H1 (cell line): ENCODE data around the gene NUP210L.

ENCODE experiments used
- CHD2 ChIP-seq: IDR thresholded peaks from 2 replicates; pipeline ENCODE4 v1.6.1; 2012; ENCODE audit warnings: low read length, improper control_type of control experiment
- CREB1 ChIP-seq: IDR thresholded peaks from 2 replicates; pipeline ENCODE4 v1.6.1; 2012; ENCODE audit warnings: inconsistent platforms
- CTCF ChIP-seq, 3 experiments: IDR thresholded peaks; 1 replicate in 2 of 3; 2 replicates in 1 of 3; pipeline versions ENCODE4 v1.5.1 to v1.6.1; 2011; ENCODE audit warnings: low read length in 3 of 3, mild to moderate bottlenecking in 3 of 3, inconsistent platforms in 2 of 3, low read depth in 1 of 3, moderate library complexity in 1 of 3; ENCODE audit not compliant: insufficient read depth in 1 of 3; ENCODE audit errors: control extremely low read depth in 1 of 3
- KDM5A ChIP-seq: fragments of 200-600 bp; IDR thresholded peaks from 2 replicates; pipeline ENCODE4 v1.7.1; 2012; ENCODE audit warnings: mild to moderate bottlenecking, low read length, inconsistent platforms, mixed read lengths
- NRF1 ChIP-seq: IDR thresholded peaks from 2 replicates; pipeline ENCODE4 v1.6.1; 2011; ENCODE audit warnings: mild to moderate bottlenecking, low read depth, low read length, improper control_type of control experiment
- RAD21 ChIP-seq, 2 experiments: IDR thresholded peaks in 1 of 2; conservative IDR thresholded peaks in 1 of 2; 2 replicates each; pipeline ENCODE4 v1.6.1; 2011; ENCODE audit warnings: low read depth in 2 of 2, low read length in 2 of 2, improper control_type of control experiment in 1 of 2, inconsistent platforms in 1 of 2, mild to moderate bottlenecking in 1 of 2, moderate library complexity in 1 of 2
- RBBP5 ChIP-seq: IDR thresholded peaks from 2 replicates; pipeline ENCODE4 v1.7.1; 2012; ENCODE audit warnings: low read depth, mild to moderate bottlenecking, inconsistent platforms, low read length, moderate library complexity, borderline replicate concordance
- RXRA ChIP-seq: IDR thresholded peaks from 2 replicates; pipeline ENCODE4 v1.6.1; 2011; ENCODE audit warnings: low read depth, mild to moderate bottlenecking, low read length, moderate library complexity; ENCODE audit not compliant: insufficient read depth
- TEAD4 ChIP-seq: IDR thresholded peaks from 2 replicates; pipeline ENCODE4 v1.6.1; 2012; ENCODE audit warnings: low read depth, low read length, inconsistent platforms, mixed read lengths
- ZNF274 ChIP-seq: IDR thresholded peaks from 2 replicates; pipeline ENCODE4 v1.7.0; 2012; ENCODE audit warnings: low read length, borderline replicate concordance; ENCODE audit errors: extremely low read depth

GRCh38 chr1:154171880-154172279 is 17.0 kb upstream of the NUP210L start:
- TF ChIP-seq CTCF (IDR thresholded peaks at IDR 0.05; ENCODE audit: control extremely low read depth in 1 of 3, insufficient read depth in 1 of 3, low read depth in 1 of 3, low read length in 3 of 3) = no peak
- TF ChIP-seq KDM5A = no peak
- no peak for TF ChIP-seq NRF1
- TF ChIP-seq CHD2 = no peak
- TF ChIP-seq RXRA = no peak
- TF ChIP-seq TEAD4 = no peak
- TF ChIP-seq CREB1 = no peak
- no peak for TF ChIP-seq RAD21 (IDR thresholded peaks at IDR 0.05 in 1 of 2, conservative IDR thresholded peaks at IDR 0.05 in 1 of 2; ENCODE audit: low read depth in 2 of 2, low read length in 2 of 2)
- no peak for TF ChIP-seq RBBP5
- TF ChIP-seq ZNF274 = no peak
